Measurements from ENCODE around the gene MOB4.

The MOB4 gene

GRCh38 chr2:197487385-197487784 lies 28.5 kb upstream of the MOB4 start:
- no peak overlapping the region for H3K27ac ChIP-seq
- in situ Hi-C loops (cut with HindIII; ENCODE audit: low pct_ligation_motif_present, low sequenced_read_pairs): no loop called here
- H3K27me3 ChIP-seq (replicated peaks): no peaks in the 10 kb centered on the region
- peaks cover 62% of the 10 kb centered on the region for H3K36me3 ChIP-seq (replicated peaks)
- H3K4me3 ChIP-seq (ENCODE audit: low read depth, low read length): no peak overlapping the region
- no peak for TF ChIP-seq CTCF (IDR thresholded peaks at IDR 0.05; ENCODE audit: low read depth, low read length, missing control alignments)
- DNase-seq: no peak

GRCh38 chr2:197495433-197496134 lies 20.3 kb upstream of the MOB4 start:
- in situ Hi-C loops (cut with HindIII; ENCODE audit: low pct_ligation_motif_present, low sequenced_read_pairs): no loop called here
- H3K4me3 ChIP-seq (ENCODE audit: low read depth, low read length): no peak overlapping the region
- no peaks in the 10 kb centered on the region for H3K27me3 ChIP-seq (replicated peaks)
- peaks cover 58% of the 10 kb centered on the region for H3K36me3 ChIP-seq (replicated peaks)
- DNase-seq: no peak
- no peak for TF ChIP-seq CTCF (IDR thresholded peaks at IDR 0.05; ENCODE audit: low read depth, low read length, missing control alignments)
- H3K27ac ChIP-seq: no peak overlapping the region

- no peak for DNase-seq
- Histone ChIP-seq H3K27me3 (replicated peaks) (no peaks in the 10 kb centered on the region), H3K4me3 (ENCODE audit: low read depth, low read length) (no peak overlapping the region), H3K27ac (no peak overlapping the region), H3K36me3 (replicated peaks) (peaks cover 49% of the 10 kb centered on the region)
- in situ Hi-C loops (cut with HindIII; ENCODE audit: low pct_ligation_motif_present, low sequenced_read_pairs): no loop called here
- no peak for TF ChIP-seq CTCF (IDR thresholded peaks at IDR 0.05; ENCODE audit: low read depth, low read length, missing control alignments)
These were observed 19.2 kb upstream of the MOB4 start for GRCh38 chr2:197496695-197497094.

GRCh38 chr2:197497326-197497725 lies 18.5 kb upstream of the MOB4 start:
- H3K36me3 ChIP-seq (replicated peaks): peaks cover 46% of the 10 kb centered on the region
- TF ChIP-seq CTCF (IDR thresholded peaks at IDR 0.05; ENCODE audit: low read depth, low read length, missing control alignments): no peak
- DNase-seq: no peak
- in situ Hi-C loops (cut with HindIII; ENCODE audit: low pct_ligation_motif_present, low sequenced_read_pairs): no loop called here
- no peak overlapping the region for H3K27ac ChIP-seq
- peak overlapping the region; percentile 96 for H3K4me3 ChIP-seq (ENCODE audit: low read depth, low read length)
- no peaks in the 10 kb centered on the region for H3K27me3 ChIP-seq (replicated peaks)

GRCh38 chr2:197498235-197498936 lies 17.5 kb upstream of the MOB4 start:
- no peaks in the 10 kb centered on the region for H3K27me3 ChIP-seq (replicated peaks)
- in situ Hi-C loops (cut with HindIII; ENCODE audit: low pct_ligation_motif_present, low sequenced_read_pairs): no loop called here
- DNase-seq: no peak
- peak overlapping the region; percentile 73 for H3K27ac ChIP-seq
- peak overlapping the region; percentile 96 for H3K4me3 ChIP-seq (ENCODE audit: low read depth, low read length)
- peaks cover 38% of the 10 kb centered on the region for H3K36me3 ChIP-seq (replicated peaks)
- no peak for TF ChIP-seq CTCF (IDR thresholded peaks at IDR 0.05; ENCODE audit: low read depth, low read length, missing control alignments)

Data from brain microvascular endothelial cell (primary cell).